HUES64 (cell line): ENCODE measurements around the gene SLC10A3.

Source experiments
- H3K27ac ChIP-seq: 2 replicates; pipeline ENCODE4 v1.7.0; 2013; ENCODE audit warnings: low read depth, low read length, inconsistent platforms
- H3K27me3 ChIP-seq: 2 replicates; pipeline ENCODE4 v1.6.1; 2013; ENCODE audit warnings: mild to moderate bottlenecking, low read length; ENCODE audit not compliant: insufficient read depth
- H3K36me3 ChIP-seq: 2 replicates; pipeline ENCODE4 v1.6.1; 2013; ENCODE audit warnings: mild to moderate bottlenecking, low read length; ENCODE audit not compliant: insufficient read depth
- H3K4me1 ChIP-seq: 2 replicates; pipeline ENCODE4 v1.6.1; 2013; ENCODE audit warnings: mild to moderate bottlenecking, low read length, moderate library complexity; ENCODE audit not compliant: insufficient read depth
- H3K4me3 ChIP-seq: 2 replicates; pipeline ENCODE4 v1.5.1; 2013; ENCODE audit warnings: mild to moderate bottlenecking, low read length, moderate library complexity
- H3K9ac ChIP-seq: 2 replicates; pipeline ENCODE4 v1.6.1; 2013; ENCODE audit warnings: mild to moderate bottlenecking, low read depth, low read length
- H3K9me3 ChIP-seq: 2 replicates; pipeline ENCODE4 v1.6.1; 2013; ENCODE audit warnings: low read depth, low read length; ENCODE audit not compliant: insufficient read depth
- WGBS: fragments of 150-250, 120-280 bp; methylation state at CpG from one replicate; pipeline ENCODE4 v1.1.7; 2013; ENCODE audit warnings: missing lambda C conversion rate; 5-methylcytosine and 5-hydroxymethylcytosine counted together

Gene SLC10A3

GRCh38 chrX:154481195-154481594 lies 9.2 kb downstream of the SLC10A3 start:
- H3K9ac ChIP-seq: no peak overlapping the region
- no peaks in the 10 kb centered on the region for H3K27me3 ChIP-seq
- H3K36me3 ChIP-seq: peaks cover 22% of the 10 kb centered on the region
- 94% methylated on average over 4 of the region's 5 CpGs for WGBS
- H3K9me3 ChIP-seq: no peaks in the 10 kb centered on the region
- H3K27ac ChIP-seq: no peak overlapping the region
- no peaks in the 10 kb centered on the region for H3K4me1 ChIP-seq
- no peak overlapping the region for H3K4me3 ChIP-seq

DNA sequence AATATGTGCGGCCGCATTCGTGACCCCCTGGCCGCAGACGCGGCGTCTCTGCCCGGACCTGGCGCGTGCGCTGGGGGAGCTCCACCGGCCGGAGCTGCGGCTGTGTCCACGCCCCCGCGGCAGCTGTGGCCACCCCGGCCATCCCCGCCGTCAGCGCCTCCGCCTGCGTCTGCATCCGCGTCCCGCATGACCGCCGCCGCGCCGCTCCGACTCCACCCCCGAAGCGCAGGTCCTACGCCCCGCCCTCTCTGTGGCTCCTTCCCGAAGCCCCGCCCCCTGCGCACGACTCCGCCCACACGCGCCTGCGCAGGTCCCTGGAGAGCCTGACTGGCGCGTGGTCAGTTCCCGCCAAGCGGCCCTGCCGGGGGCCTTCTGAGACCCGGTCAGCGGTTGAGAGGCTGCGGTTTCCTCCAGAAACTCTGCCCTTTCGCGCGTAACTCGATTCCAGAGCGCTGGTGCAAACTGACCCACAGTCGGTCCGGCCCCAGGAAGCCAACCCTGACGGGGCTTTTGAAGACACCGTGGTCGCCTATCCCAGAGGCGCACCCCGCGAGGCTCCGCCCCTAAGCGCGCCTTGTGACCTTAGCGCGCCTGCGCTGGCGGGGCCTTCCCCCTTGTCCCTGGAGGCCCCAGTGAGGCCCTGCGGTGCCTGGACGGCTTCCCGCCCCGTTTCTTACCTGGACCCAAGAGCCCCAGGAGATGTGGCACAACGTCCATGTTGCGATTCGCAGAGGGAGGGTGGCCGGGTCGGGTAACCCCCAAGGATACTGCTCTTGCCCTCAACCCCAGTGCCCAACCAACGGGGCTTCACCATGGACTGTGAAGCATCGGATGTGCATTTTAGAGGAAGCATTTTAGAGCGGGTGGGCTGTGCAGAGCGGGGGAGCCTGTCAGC lies 11.5 kb downstream of the SLC10A3 start, which contains the start of gene LAGE3:
LAGE3 (minus strand) TSS at position 554 of the 895 bp plus-strand sequence; CDS start at position 188, 366 bp downstream.
- H3K9me3 ChIP-seq: no peaks in the 10 kb centered on the region
- H3K9ac ChIP-seq: peak within 1 kb of the TSS; percentile 63; the same call in 1 of the 2 replicates
- H3K27ac ChIP-seq: peak within 1 kb of the TSS; percentile 82
- H3K4me1 ChIP-seq: no peaks in the 10 kb centered on the region
- peaks cover 7% of the 10 kb centered on the region; the same call in 1 of the 2 replicates for H3K36me3 ChIP-seq
- peak within 1 kb of the TSS; percentile 59 for H3K4me3 ChIP-seq
- 5% methylated on average over 85 of the region's 85 CpGs for WGBS
- H3K27me3 ChIP-seq: no peaks in the 10 kb centered on the region

DNA sequence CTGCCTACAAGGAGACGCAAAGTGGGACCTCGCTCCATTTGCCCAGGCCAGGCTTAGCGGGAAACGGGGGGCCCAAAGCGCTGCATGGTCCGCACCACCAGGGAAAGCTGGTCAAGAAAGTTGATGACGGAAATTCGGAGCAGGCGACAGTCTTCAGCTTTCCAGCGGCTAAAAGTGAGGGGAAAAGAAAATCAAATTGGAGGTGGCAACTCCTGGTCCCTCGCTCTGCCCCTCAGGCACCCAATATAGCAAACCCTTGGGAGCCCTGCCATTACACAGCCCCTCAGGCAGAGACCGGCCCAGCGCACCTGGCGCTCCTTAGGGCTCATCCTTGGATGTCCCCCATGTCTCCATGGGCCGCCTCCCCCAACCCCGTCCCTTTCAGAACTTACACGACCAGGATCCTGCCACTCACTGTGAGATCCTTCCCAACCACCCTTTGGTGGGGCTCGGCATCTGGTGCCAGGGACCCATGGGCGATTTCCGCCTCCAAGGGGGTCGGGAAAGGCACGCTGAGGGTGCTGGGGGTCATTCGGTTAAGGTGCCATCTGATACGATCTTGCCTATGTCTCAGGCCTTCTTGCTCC lies 12.4 kb downstream of the SLC10A3 start:
- Histone ChIP-seq H3K36me3 (no peaks in the 10 kb centered on the region; the same call in 1 of the 2 replicates), H3K27me3 (no peaks in the 10 kb centered on the region), H3K9me3 (no peaks in the 10 kb centered on the region), H3K4me3 (peak overlapping the region; percentile 59), H3K9ac (no peak overlapping the region), H3K27ac (no peak overlapping the region), H3K4me1 (no peaks in the 10 kb centered on the region)
- 68% methylated on average over 24 of the region's 24 CpGs for WGBS

DNA sequence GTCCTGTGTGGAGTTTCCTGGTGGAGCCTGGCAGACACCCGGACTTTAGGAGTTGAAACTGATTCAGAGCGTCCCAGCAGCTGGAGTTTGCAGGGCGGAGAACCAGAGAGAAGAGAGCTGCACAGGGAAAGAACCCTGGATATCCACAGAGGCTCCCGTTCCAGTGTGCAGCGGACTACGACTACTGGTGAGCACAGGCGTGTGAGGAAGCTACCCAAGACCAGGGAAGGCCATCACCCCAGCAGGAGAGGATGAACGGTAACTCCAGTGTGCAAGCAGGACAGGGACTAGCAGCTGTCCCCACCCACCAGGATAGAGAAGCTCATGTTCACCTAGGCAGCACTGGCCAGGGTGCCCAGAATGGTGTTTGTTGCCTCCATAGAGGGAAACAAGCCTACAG lies 13.6 kb downstream of the SLC10A3 start:
- Histone ChIP-seq H3K27me3 (no peaks in the 10 kb centered on the region), H3K4me1 (no peaks in the 10 kb centered on the region), H3K9ac (no peak overlapping the region), H3K36me3 (no peaks in the 10 kb centered on the region; the same call in 1 of the 2 replicates), H3K9me3 (no peaks in the 10 kb centered on the region), H3K4me3 (no peak overlapping the region), H3K27ac (no peak overlapping the region)
- 95% methylated on average over 8 of the region's 8 CpGs for WGBS

DNA sequence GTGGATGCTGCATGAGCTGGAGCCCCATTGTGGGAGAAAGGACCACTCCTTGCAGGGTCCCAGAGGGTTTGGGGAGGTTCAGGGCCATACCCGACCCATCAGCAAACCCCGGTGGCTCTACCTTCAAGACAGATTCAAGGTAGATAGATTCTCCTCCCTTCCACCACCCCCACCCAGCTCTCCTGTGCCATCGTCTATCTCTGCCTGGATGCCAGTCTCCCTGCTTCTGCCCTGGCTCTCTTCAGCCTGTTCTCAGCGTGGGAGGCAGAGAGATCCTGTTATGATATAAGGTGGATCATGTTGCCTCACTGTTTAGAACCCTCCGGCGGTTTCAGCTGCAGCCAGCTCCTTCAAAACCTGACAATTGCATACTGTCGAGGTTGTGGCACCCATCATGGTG lies 16.7 kb downstream of the SLC10A3 start:
- H3K4me3 ChIP-seq: no peak overlapping the region
- no peaks in the 10 kb centered on the region for H3K27me3 ChIP-seq
- H3K4me1 ChIP-seq: no peaks in the 10 kb centered on the region
- 95% methylated on average over 7 of the region's 7 CpGs for WGBS
- H3K9ac ChIP-seq: no peak overlapping the region
- H3K27ac ChIP-seq: no peak overlapping the region
- H3K36me3 ChIP-seq: peaks cover 24% of the 10 kb centered on the region
- H3K9me3 ChIP-seq: no peaks in the 10 kb centered on the region

GRCh38 chrX:154472685-154473632 lies 17.5 kb downstream of the SLC10A3 start:
- Histone ChIP-seq H3K36me3 (peaks cover 29% of the 10 kb centered on the region), H3K4me1 (no peaks in the 10 kb centered on the region), H3K27me3 (no peaks in the 10 kb centered on the region), H3K9ac (no peak overlapping the region), H3K9me3 (no peaks in the 10 kb centered on the region), H3K4me3 (no peak overlapping the region), H3K27ac (no peak overlapping the region)
- 91% methylated on average over 26 of the region's 28 CpGs for WGBS

DNA sequence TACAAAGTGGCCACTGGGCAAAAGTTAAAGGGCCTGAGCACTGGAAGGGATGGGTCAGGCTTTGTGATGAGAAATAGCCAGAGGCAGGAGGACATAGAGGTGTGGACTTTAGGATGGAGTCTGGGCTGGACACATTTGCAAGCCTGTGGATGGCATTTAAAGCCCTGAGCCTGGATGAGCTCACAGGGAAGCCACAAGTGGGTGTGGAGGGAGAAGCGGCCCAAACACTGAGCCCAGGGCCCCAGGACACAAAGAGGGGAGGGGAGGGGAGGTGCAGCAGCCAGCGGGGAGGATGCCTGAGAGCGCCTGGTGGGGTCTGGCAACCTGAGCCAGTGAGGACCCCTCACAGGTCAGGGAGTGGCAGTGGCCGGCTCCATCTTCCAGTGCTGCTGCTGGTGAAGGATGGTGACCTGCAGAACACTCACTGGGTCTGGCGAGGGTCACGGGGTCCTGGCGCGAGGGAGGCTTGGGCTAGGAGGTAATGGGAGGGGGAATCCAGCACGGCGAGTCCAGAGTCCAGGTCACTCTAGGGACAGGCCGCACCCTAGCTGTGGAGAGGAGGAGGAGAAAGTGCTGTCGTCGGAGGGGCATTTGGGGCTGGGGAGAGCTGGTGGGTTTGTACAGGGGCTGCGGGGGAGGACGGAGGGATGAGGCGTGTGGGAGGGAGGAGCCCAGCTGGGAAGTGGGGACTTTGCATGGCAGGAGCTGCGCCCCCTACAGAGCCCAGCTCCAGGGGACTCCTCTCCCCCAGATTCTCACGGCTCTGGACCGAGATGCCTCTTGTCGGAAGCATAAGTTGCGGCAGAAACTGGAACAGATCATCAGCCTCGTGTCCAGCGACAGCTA lies 18.4 kb downstream of the SLC10A3 start:
- no peaks in the 10 kb centered on the region for H3K27me3 ChIP-seq
- H3K27ac ChIP-seq: no peak overlapping the region
- 92% methylated on average over 23 of the region's 23 CpGs for WGBS
- no peaks in the 10 kb centered on the region for H3K9me3 ChIP-seq
- no peak overlapping the region for H3K9ac ChIP-seq
- H3K4me1 ChIP-seq: no peaks in the 10 kb centered on the region
- no peak overlapping the region for H3K4me3 ChIP-seq
- peaks cover 29% of the 10 kb centered on the region for H3K36me3 ChIP-seq

GRCh38 chrX:154470914-154471568 lies 19.4 kb downstream of the SLC10A3 start:
- peaks cover 32% of the 10 kb centered on the region for H3K36me3 ChIP-seq
- H3K4me1 ChIP-seq: no peaks in the 10 kb centered on the region
- no peaks in the 10 kb centered on the region for H3K27me3 ChIP-seq
- no peak overlapping the region for H3K4me3 ChIP-seq
- no peaks in the 10 kb centered on the region for H3K9me3 ChIP-seq
- WGBS: 91% methylated on average over 23 of the region's 23 CpGs
- no peak overlapping the region for H3K9ac ChIP-seq
- H3K27ac ChIP-seq: no peak overlapping the region

- H3K9me3 ChIP-seq: no peaks in the 10 kb centered on the region
- no peak overlapping the region for H3K9ac ChIP-seq
- no peak overlapping the region for H3K4me3 ChIP-seq
- WGBS: 97% methylated on average over 14 of the region's 14 CpGs
- H3K4me1 ChIP-seq: no peaks in the 10 kb centered on the region
- H3K36me3 ChIP-seq: peaks cover 34% of the 10 kb centered on the region
- no peaks in the 10 kb centered on the region for H3K27me3 ChIP-seq
- no peak overlapping the region for H3K27ac ChIP-seq
These were observed 20.0 kb downstream of the SLC10A3 start for GRCh38 chrX:154470434-154470833.

DNA sequence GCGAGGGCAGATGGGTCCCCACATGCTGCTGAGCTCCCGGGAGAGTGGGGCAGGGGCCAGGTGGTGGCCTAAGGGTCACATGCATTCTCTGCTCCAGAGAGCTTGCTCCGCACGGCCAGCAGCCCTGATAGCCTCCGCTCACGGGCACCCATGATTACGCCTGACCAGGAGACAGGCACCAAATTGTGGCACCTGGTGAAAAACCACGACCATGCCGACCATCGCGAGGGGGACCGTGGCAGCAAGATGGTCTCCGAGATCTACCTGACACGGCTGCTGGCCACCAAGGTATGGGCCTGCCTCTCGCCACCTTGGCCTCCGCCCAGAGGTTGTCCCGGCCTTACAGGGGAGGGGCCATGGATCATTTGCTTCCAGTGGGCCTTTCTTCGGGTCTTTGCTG lies 20.5 kb downstream of the SLC10A3 start:
- peaks cover 34% of the 10 kb centered on the region for H3K36me3 ChIP-seq
- no peaks in the 10 kb centered on the region for H3K9me3 ChIP-seq
- no peaks in the 10 kb centered on the region for H3K4me1 ChIP-seq
- WGBS: 99% methylated on average over 18 of the region's 18 CpGs
- no peak overlapping the region for H3K4me3 ChIP-seq
- no peaks in the 10 kb centered on the region for H3K27me3 ChIP-seq
- no peak overlapping the region for H3K9ac ChIP-seq
- H3K27ac ChIP-seq: no peak overlapping the region
